Left lung (tissue), 10 donors: ENCODE measurements around the gene MYH7B. TPM values are rescaled to one million over a fixed set of nuclear protein-coding genes. Genes with fewer than 3 reads are reported as not detected.

Experiments used
- ATAC-seq: fragments of 200-7000 bp; cut with Tn5 transposase; one replicate; pipeline ENCODE4 v1.9.1; 2020; ENCODE audit warnings: moderate library complexity
- DNase-seq, 4 donors: peaks; one replicate each; pipeline ENCODE4 v3.0.0-alpha.2; 2013 to 2020
- H3K27ac ChIP-seq, 2 donors: fragments of 200-600 bp; sonication (generic) in 1 of 2; one replicate each; pipeline versions ENCODE4 v1.5.0 to v1.8.0; 2020 to 2021
- H3K27me3 ChIP-seq, 2 donors: fragments of 200-600 bp; sonication (generic) in 1 of 2; one replicate each; pipeline versions ENCODE4 v1.5.0 to v1.8.0; 2020 to 2021
- H3K36me3 ChIP-seq, 2 donors: fragments of 200-600 bp; sonication (generic) in 1 of 2; one replicate each; pipeline versions ENCODE4 v1.5.0 to v1.8.0; 2020 to 2021
- H3K4me1 ChIP-seq, 2 donors: fragments of 200-600 bp; one replicate each; pipeline ENCODE4 v1.8.0; 2021
- H3K4me3 ChIP-seq, 2 donors: fragments of 200-600 bp; sonication (generic) in 1 of 2; one replicate each; pipeline versions ENCODE4 v1.5.0 to v1.8.0; 2020 to 2021; ENCODE audit warnings: mild to moderate bottlenecking in 1 of 2
- H3K9me3 ChIP-seq, 2 donors: fragments of 200-600 bp; sonication (generic) in 1 of 2; one replicate each; pipeline versions ENCODE4 v1.5.0 to v1.8.0; 2020 to 2021
- intact Hi-C, 2 donors: fragments of 100-400 bp; cut with DNase I; formaldehyde crosslinking; loops; one replicate each; pipeline versions ENCODE4 v1.11.2 to v1.14.2; 2022
- polyA plus RNA-seq, 6 donors: library from polyadenylated mRNA; unstranded; fragments of 120-200 nt; gene quantifications; one replicate each; pipeline ENCODE4 v1.2.1, GENCODE V29; 2013; ENCODE audit not compliant: insufficient read length in 6 of 6
- total RNA-seq, 2 donors: library from RNA; stranded (reverse); fragmentation: NEBNext Ultra II Directional; extraction: Animal tissue kit (Norgen Biotek cat#: 25700); gene quantifications; one replicate each; pipeline ENCODE4 v1.2.1, GENCODE V29; 2021
- TF ChIP-seq, protein P1 (sequence below), 2 donors: fragments of 200-600 bp; sonication (generic) in 1 of 2; IDR thresholded peaks; one replicate each; pipeline versions ENCODE4 v1.5.0 to v1.8.0; 2021; ENCODE audit warnings: antibody characterized with exemption in 2 of 2
- donor health status: DM: no; HTN: yes; CAD: no.
- donor health status: DM: no; HTN: no; CAD: no.

MYH7B gene
- total and polyA plus RNA-seq, 8 donors = 0.34 to 2.7 (median 2.0) TPM

DNA sequence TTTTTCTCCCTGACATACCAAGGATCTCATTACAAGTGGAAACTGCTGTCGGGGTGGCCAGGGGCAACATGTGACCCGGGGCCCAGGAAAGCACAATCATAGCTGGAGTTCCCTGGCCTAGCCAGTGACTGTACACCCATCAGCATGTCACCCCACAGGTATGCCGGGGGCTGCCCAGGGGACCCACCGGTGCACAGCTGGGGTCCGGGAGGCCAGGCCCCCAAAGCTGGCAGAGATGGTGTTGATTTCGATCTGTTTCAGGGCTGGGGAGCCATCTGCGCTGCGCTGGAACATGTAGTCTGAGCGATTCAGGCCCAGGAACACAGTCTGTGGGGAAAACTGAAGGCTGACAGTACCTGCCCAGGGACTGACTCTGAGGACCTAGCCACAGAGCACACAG lies 13.4 kb upstream of the MYH7B start:
- Histone ChIP-seq H3K9me3 (no peaks in the 10 kb centered on the region), H3K27ac (no peak overlapping the region), H3K4me3 (no peak overlapping the region), H3K36me3 (peaks cover 0 to 83% of the 10 kb centered on the region in 2 donors), H3K4me1 (peaks cover 0 to 22% of the 10 kb centered on the region in 2 donors), H3K27me3 (no peaks in the 10 kb centered on the region)
- intact Hi-C loops = no loop called here
- TF ChIP-seq, protein P1, sequence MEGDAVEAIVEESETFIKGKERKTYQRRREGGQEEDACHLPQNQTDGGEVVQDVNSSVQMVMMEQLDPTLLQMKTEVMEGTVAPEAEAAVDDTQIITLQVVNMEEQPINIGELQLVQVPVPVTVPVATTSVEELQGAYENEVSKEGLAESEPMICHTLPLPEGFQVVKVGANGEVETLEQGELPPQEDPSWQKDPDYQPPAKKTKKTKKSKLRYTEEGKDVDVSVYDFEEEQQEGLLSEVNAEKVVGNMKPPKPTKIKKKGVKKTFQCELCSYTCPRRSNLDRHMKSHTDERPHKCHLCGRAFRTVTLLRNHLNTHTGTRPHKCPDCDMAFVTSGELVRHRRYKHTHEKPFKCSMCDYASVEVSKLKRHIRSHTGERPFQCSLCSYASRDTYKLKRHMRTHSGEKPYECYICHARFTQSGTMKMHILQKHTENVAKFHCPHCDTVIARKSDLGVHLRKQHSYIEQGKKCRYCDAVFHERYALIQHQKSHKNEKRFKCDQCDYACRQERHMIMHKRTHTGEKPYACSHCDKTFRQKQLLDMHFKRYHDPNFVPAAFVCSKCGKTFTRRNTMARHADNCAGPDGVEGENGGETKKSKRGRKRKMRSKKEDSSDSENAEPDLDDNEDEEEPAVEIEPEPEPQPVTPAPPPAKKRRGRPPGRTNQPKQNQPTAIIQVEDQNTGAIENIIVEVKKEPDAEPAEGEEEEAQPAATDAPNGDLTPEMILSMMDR (IDR thresholded peaks at IDR 0.05) = no peak
- ATAC-seq (no peak), DNase-seq (no peak)

DNA sequence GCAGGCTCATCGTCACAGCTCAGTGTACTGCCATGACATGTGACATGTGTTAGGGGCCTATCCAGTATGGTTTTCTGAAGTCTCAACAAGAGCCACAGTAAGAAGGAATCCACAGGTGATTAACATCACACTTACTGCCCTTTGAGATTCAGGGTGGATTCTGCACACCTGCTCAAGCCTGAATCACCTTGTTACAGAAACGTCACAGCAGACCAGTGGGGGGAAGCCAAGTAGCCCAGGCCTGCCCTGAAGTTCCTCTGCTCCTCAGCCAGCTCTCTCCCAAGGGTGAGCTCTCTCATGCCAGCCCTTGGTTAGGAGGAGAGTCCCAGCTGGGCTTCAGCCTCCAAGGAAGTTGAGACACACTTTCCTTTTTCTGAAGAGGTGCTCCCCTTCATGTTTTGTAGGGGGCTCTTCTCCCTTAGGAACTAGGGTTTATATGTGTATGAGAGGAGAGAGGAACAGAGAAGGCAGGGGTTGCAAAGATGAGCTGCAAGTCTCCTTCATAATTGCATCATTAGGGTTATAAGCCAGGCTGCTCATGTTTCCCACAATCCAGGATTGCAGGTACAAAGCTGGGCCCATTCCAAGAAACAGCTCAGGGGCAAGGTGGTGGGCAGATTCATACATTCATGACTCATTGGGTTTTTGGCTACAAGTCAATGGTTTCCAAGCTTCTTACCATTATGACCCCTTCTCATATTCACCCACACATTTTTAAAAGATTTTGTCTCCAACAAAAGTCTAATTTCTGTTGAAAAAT lies 11.7 kb upstream of the MYH7B start:
- H3K36me3 ChIP-seq = peaks cover 0 to 69% of the 10 kb centered on the region in 2 donors
- TF ChIP-seq, protein P1 (IDR thresholded peaks at IDR 0.05) = no peak
- H3K4me1 ChIP-seq = peaks cover 0 to 12% of the 10 kb centered on the region in 2 donors
- H3K9me3 ChIP-seq = no peaks in the 10 kb centered on the region
- DNase-seq (no peak), ATAC-seq (no peak)
- H3K27me3 ChIP-seq = no peaks in the 10 kb centered on the region
- no peak overlapping the region for H3K4me3 ChIP-seq
- no peak overlapping the region for H3K27ac ChIP-seq
- intact Hi-C loops = no loop called here

DNA sequence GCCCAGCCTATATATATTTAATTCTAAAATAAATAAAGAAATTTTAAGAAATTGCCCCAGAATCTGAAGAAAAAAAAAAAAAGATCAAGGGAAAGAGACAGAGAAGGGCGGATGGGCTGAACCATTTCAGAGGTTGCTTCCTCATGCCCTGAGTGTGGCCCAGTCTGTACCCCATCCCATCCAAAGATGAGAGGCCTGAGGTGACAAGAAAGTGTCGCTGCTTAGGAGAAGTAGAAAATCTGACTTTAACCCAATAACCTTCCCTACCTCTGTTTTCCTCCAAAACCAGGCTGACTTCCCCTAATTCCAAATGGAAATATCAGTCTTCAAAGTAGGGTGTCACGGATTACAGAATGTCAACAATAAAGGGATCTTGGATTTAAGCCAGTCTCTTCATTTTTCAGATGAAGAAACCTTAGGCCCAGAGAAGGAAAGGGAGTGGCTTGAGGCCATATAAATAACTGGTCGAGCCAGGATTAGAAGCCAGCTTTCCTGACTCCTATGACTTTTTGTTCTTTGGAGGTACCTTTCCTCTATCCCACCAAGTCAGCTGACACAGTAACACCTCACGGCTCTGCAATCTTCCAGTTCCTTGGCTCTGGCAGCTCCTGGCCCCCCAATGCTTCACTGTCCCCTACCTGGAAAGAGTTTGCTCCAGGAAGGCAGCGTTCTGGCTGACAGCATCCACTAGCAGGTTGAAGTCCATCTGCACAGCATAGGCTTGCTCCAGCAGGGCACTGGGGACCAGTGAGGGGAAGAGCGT lies 10.2 kb upstream of the MYH7B start:
- H3K4me1 ChIP-seq = no peaks in the 10 kb centered on the region

DNA sequence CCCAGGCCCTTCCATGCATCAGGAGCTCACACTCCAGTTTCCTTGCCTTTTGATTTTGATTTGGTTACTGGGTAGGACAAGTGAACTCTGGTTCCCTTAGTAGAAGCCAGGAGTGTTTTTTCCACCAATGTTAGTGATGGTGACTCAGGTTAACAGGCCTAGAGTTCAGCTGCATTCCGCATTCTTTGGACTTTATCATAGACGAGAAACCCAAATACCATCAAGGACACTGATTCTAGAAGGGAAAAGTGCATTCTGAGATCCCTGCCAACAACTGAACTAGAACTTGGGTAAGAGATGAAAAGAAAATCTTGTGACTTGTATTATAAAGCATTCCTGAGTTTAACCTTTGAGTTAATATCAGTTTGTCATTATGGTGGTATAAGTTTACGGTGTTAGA lies 9.0 kb upstream of the MYH7B start:
- Histone ChIP-seq H3K36me3 (peaks cover 0 to 76% of the 10 kb centered on the region in 2 donors), H3K4me1 (no peaks in the 10 kb centered on the region), H3K9me3 (no peaks in the 10 kb centered on the region), H3K27me3 (no peaks in the 10 kb centered on the region), H3K4me3 (no peak overlapping the region), H3K27ac (no peak overlapping the region)
- ATAC-seq (no peak), DNase-seq (no peak)
- TF ChIP-seq, protein P1 (IDR thresholded peaks at IDR 0.05) = no peak
- intact Hi-C loops = no loop called here

More for the DNA sequence above, 10.2 kb upstream of the MYH7B start:
- intact Hi-C loops = no loop called here
- no peak for ATAC-seq
- H3K27ac ChIP-seq = no peak overlapping the region
- H3K36me3 ChIP-seq = peaks cover 0 to 73% of the 10 kb centered on the region in 2 donors
- no peaks in the 10 kb centered on the region for H3K27me3 ChIP-seq
- TF ChIP-seq, protein P1 (IDR thresholded peaks at IDR 0.05) = no peak
- no peaks in the 10 kb centered on the region for H3K9me3 ChIP-seq
- no peak for DNase-seq
- H3K4me3 ChIP-seq = no peak overlapping the region

DNA sequence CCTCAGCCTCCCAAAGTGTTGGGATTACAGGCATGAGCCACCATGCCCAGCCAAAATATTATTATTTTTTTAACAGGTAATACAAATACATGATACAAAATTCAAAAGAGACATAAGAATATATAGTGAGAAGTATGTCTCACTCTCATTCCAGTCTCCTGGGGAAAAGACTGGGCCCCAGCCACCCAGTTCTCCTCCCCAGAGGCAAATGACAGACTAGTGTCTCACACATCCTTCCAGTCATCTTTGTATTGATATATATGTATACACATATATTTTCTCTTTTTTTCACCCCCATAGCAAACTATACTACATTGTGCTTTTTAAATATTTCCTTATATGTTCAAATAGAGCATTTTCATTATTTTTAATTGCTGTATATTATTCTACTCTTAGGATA lies 8.3 kb upstream of the MYH7B start:
- Histone ChIP-seq H3K27me3 (no peaks in the 10 kb centered on the region), H3K4me3 (no peak overlapping the region), H3K27ac (no peak overlapping the region), H3K9me3 (no peaks in the 10 kb centered on the region), H3K36me3 (peaks cover 0 to 72% of the 10 kb centered on the region in 2 donors), H3K4me1 (no peaks in the 10 kb centered on the region)
- ATAC-seq (no peak), DNase-seq (no peak)
- intact Hi-C loops = no loop called here
- TF ChIP-seq, protein P1 (IDR thresholded peaks at IDR 0.05) = no peak
